Ovary (tissue), 9 donors: ENCODE measurements around the gene CST3. TPM values are rescaled to one million over a fixed set of nuclear protein-coding genes. Genes with fewer than 3 reads are reported as not detected.
A peak's percentile ranks its signal among the peaks of the same experiment; 100 is the strongest.

Experiments used
- DNase-seq, 5 donors: peaks; one replicate each; pipeline ENCODE4 v3.0.0-alpha.2; 2019 to 2020
- H3K27ac ChIP-seq, 2 donors: fragments of 200-600 bp; one replicate each; pipeline versions ENCODE4 v1.5.1 to v1.8.0; 2019 to 2022
- H3K27me3 ChIP-seq: fragments of 200-600 bp; one replicate; pipeline ENCODE4 v1.8.0; 2022
- H3K36me3 ChIP-seq: fragments of 200-600 bp; sonication (generic); one replicate; pipeline ENCODE4 v1.5.1; 2019
- H3K4me1 ChIP-seq: one replicate; pipeline ENCODE4 v1.8.1; 2013; ENCODE audit warnings: mild to moderate bottlenecking, moderate library complexity; ENCODE audit not compliant: insufficient read depth
- H3K4me3 ChIP-seq: fragments of 200-600 bp; sonication (generic); one replicate; pipeline ENCODE4 v1.5.1; 2017
- H3K9me3 ChIP-seq, 2 donors: fragments of 200-600 bp in 1 of 2; sonication (generic) in 1 of 2; one replicate each; pipeline versions ENCODE4 v1.5.1 to v1.8.1; 2013 to 2019; ENCODE audit warnings: mild to moderate bottlenecking in 1 of 2, moderate library complexity in 1 of 2
- EP300 ChIP-seq: sonication (generic); formaldehyde crosslinking; IDR thresholded peaks from one replicate; pipeline ENCODE4 v1.6.1; 2017; ENCODE audit warnings: antibody characterized with exemption
- POLR2A ChIP-seq: fragments of 450-650 bp; IDR thresholded peaks from one replicate; pipeline ENCODE4 v1.6.1; 2017; ENCODE audit warnings: antibody characterized with exemption, mild to moderate bottlenecking, moderate library complexity
- WGBS, 3 donors: extraction: QIAGEN DNeasy Blood & Tissue Kit in 1 of 3; methylation state at CpG; one replicate each; pipeline versions ENCODE4 v1.1.5 to v1.1.7; 2013 to 2017; 5-methylcytosine and 5-hydroxymethylcytosine counted together
- intact Hi-C, 4 donors: fragments of 100-400 bp; cut with DNase I; formaldehyde crosslinking; loops; one replicate each; pipeline versions ENCODE4 v1.11.0 to v1.15.1; 2022 to 2023
- polyA plus RNA-seq, 2 donors: library from polyadenylated mRNA; stranded (reverse); fragments of 200-250 nt in 1 of 2; fragments of 350-450 nt in 1 of 2; fragmentation: Illumina TruSeq in 1 of 2; extraction: RNeasy Lipid Tissue Mini Kit (QIAGEN cat#74804) in 1 of 2; gene quantifications; one replicate each; pipeline ENCODE4 v1.2.3, GENCODE V29; 2013 to 2014
- total RNA-seq, 7 donors: library from RNA; depleted of rRNA in 2 of 7; stranded (reverse); fragments of >200 nt in 2 of 7; fragmentation: NEBNext Ultra II Directional in 3 of 7; extraction: Animal tissue kit (Norgen Biotek cat#: 25700) in 3 of 7; gene quantifications; one replicate each; pipeline versions ENCODE4 v1.1.0 to v1.2.4, GENCODE V29; 2016 to 2023
- TF ChIP-seq, protein P1 (sequence below), 3 donors: fragments of 450-650 bp in 2 of 3; fragments of 200-600 bp in 1 of 3; IDR thresholded peaks; one replicate each; pipeline versions ENCODE4 v1.5.1 to v1.8.0; 2016 to 2022; ENCODE audit warnings: antibody characterized with exemption in 3 of 3, mild to moderate bottlenecking in 1 of 3
- donor health status: DM: no; HTN: no; CAD: no; lungs with moderate emphysema.
- donor health status: DM: no; HTN: no; CAD: no.
- donor health status: Bipolar disorder and iron deficiency.
- donor health status: DM: yes; HTN: yes; CAD: no.
- donor health status: DM: no; HTN: no; CAD: no.
- donor health status: DM: yes; HTN: yes; CAD: no.

Gene CST3
- total and polyA plus RNA-seq, 9 donors, result 317 to 889 (median 404) TPM

DNA sequence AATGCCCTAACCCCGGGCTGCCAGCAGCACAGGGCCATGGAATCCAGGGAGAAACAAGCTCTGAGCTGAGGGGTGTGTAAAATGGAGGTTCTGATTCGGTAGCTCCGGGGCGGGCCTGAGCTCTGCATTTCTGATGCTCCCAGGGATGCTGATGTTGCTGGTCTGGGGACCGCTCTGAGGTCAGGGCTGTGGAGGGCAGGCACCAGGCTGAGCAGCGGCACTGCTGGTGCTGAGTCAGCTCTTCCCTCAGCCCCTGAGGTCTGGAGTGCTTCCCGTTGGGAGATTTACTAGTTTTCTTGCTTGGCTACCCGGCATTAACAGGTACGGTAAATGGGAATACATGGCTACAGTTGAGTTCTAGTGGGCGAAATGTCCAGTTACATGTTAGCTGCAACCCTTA is 18.6 kb upstream of the CST3 start:
- Histone ChIP-seq H3K9me3 (no peaks in the 10 kb centered on the region), H3K4me3 (no peak overlapping the region), H3K36me3 (no peaks in the 10 kb centered on the region), H3K27ac (peak overlapping the region; percentile 64 to 68), H3K4me1 (peaks cover 8% of the 10 kb centered on the region), H3K27me3 (no peaks in the 10 kb centered on the region)
- no peak for DNase-seq
- WGBS, 3 donors, result 61 to 72% (median 63%) methylated on average over 10 of the region's 10 CpGs
- intact Hi-C loops, result no loop called here
- TF ChIP-seq EP300 (no peak), POLR2A (no peak)
- TF ChIP-seq, protein P1, sequence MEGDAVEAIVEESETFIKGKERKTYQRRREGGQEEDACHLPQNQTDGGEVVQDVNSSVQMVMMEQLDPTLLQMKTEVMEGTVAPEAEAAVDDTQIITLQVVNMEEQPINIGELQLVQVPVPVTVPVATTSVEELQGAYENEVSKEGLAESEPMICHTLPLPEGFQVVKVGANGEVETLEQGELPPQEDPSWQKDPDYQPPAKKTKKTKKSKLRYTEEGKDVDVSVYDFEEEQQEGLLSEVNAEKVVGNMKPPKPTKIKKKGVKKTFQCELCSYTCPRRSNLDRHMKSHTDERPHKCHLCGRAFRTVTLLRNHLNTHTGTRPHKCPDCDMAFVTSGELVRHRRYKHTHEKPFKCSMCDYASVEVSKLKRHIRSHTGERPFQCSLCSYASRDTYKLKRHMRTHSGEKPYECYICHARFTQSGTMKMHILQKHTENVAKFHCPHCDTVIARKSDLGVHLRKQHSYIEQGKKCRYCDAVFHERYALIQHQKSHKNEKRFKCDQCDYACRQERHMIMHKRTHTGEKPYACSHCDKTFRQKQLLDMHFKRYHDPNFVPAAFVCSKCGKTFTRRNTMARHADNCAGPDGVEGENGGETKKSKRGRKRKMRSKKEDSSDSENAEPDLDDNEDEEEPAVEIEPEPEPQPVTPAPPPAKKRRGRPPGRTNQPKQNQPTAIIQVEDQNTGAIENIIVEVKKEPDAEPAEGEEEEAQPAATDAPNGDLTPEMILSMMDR (IDR thresholded peaks at IDR 0.05), result no peak

GRCh38 chr20:23655491-23656211 is 17.9 kb upstream of the CST3 start:
- no peaks in the 10 kb centered on the region for H3K9me3 ChIP-seq
- TF ChIP-seq POLR2A, result no peak
- TF ChIP-seq, protein P1 (IDR thresholded peaks at IDR 0.05), result no peak
- TF ChIP-seq EP300, result no peak
- DNase-seq, result peak in 4 of 5 donors; percentile 43 to 67 (median 50)
- WGBS, 3 donors, result 15 to 28% (median 16%) methylated on average over 23 of the region's 23 CpGs
- peaks cover 8% of the 10 kb centered on the region for H3K4me1 ChIP-seq
- H3K36me3 ChIP-seq, result no peaks in the 10 kb centered on the region
- intact Hi-C loops, result no loop called here
- no peaks in the 10 kb centered on the region for H3K27me3 ChIP-seq
- no peak overlapping the region for H3K4me3 ChIP-seq
- H3K27ac ChIP-seq, result peak overlapping the region; percentile 64 to 68

DNA sequence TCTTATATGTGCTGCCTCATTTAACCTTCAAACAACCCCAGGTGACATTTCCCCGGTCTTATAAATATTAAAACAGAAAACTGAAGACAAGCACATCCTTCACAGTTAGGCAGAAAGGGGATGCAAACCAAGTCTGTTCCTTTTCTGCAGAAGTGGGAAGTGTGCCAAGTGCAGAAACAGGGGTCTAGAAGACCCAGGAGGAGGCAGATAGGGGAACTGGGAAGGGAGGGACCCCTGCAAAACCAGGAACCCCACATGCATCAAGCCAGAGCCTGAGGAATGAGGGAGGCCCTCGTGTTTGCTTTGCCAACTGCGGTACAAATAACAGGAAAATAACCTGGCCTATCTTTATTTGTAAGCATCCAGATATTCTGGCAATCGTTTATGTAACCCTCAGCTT is 17.0 kb upstream of the CST3 start:
- no peak overlapping the region for H3K27ac ChIP-seq
- TF ChIP-seq EP300, result no peak
- no peak for TF ChIP-seq POLR2A
- TF ChIP-seq, protein P1 (IDR thresholded peaks at IDR 0.05), result no peak
- no peak overlapping the region for H3K4me3 ChIP-seq
- no peaks in the 10 kb centered on the region for H3K36me3 ChIP-seq
- no peaks in the 10 kb centered on the region for H3K9me3 ChIP-seq
- intact Hi-C loops, result no loop called here
- H3K4me1 ChIP-seq, result peaks cover 8% of the 10 kb centered on the region
- H3K27me3 ChIP-seq, result no peaks in the 10 kb centered on the region
- no peak for DNase-seq
- 68 to 74% (median 74%) methylated on average over 4 of the region's 4 CpGs for whole genome bisulfite sequencing, 3 donors

- no peaks in the 10 kb centered on the region for H3K27me3 ChIP-seq
- intact Hi-C loops, result no loop called here
- H3K27ac ChIP-seq, result no peak overlapping the region
- DNase-seq, result no peak
- TF ChIP-seq EP300 (no peak), POLR2A (no peak)
- TF ChIP-seq, protein P1 (IDR thresholded peaks at IDR 0.05), result no peak
- H3K4me3 ChIP-seq, result no peak overlapping the region
- H3K36me3 ChIP-seq, result no peaks in the 10 kb centered on the region
- no peaks in the 10 kb centered on the region for H3K9me3 ChIP-seq
- peaks cover 8% of the 10 kb centered on the region for H3K4me1 ChIP-seq
- 34 to 58% (median 40%) methylated on average over 2 of the region's 2 CpGs for WGBS, 3 donors
Measured at GRCh38 chr20:23654000-23654399, 16.2 kb upstream of the CST3 start.
